Common myeloid progenitor, CD34-positive (primary cell): ENCODE measurements around the gene ARMC6.

Experiments
- CTCF ChIA-PET: fragments of 350-600 bp; sonication (Branson Sonifier 250); formaldehyde crosslinking; loops from one replicate; lab custom pipeline; 2021; ENCODE audit warnings: antibody characterized with exemption; lab: Charles Lee
- POLR2A ChIA-PET: fragments of 350-600 bp; sonication (Branson Sonifier 250); formaldehyde crosslinking; loops from one replicate; lab custom pipeline; 2021; ENCODE audit warnings: antibody characterized with exemption; lab: Charles Lee
- DNase-seq, 3 donors: peaks; one replicate each; pipeline versions ENCODE4 v3.0.0 to v3.0.0-alpha.2; 2013
- H3K27ac ChIP-seq, 2 experiments: 1 replicate in 1 of 2; 2 replicates in 1 of 2; pipeline ENCODE4 v1.7.0; 2013; ENCODE audit warnings: inconsistent platforms in 2 of 2, low read length in 2 of 2, mild to moderate bottlenecking in 2 of 2, low read depth in 1 of 2, moderate library complexity in 1 of 2; ENCODE audit not compliant: severe bottlenecking in 2 of 2, insufficient read depth in 1 of 2, poor library complexity in 1 of 2
- H3K27me3 ChIP-seq, 5 experiments: replicated peaks in 2 of 5; 1 replicate in 3 of 5; 2 replicates in 2 of 5; pipeline versions ENCODE4 v1.6.1 to v1.7.0; 2013; ENCODE audit warnings: low read length in 4 of 5, mild to moderate bottlenecking in 2 of 5, moderate library complexity in 2 of 5, inconsistent platforms in 1 of 5; ENCODE audit not compliant: insufficient read depth in 5 of 5, control insufficient read depth in 4 of 5
- H3K36me3 ChIP-seq, 4 experiments: 1 replicate in 2 of 4; 2 replicates in 2 of 4; pipeline versions ENCODE4 v1.6.1 to v1.7.0; 2013; ENCODE audit warnings: low read length in 3 of 4, control low read depth in 1 of 4, mild to moderate bottlenecking in 1 of 4; ENCODE audit not compliant: control insufficient read depth in 4 of 4, insufficient read depth in 4 of 4
- H3K4me1 ChIP-seq, 4 experiments: 1 replicate in 3 of 4; 2 replicates in 1 of 4; pipeline versions ENCODE4 v1.6.1 to v1.7.1; 2013; ENCODE audit warnings: low read length in 3 of 4, mild to moderate bottlenecking in 3 of 4, control low read depth in 1 of 4, inconsistent platforms in 1 of 4, moderate library complexity in 1 of 4; ENCODE audit not compliant: control insufficient read depth in 4 of 4, insufficient read depth in 4 of 4; ENCODE audit errors: control extremely low read depth in 1 of 4
- H3K4me3 ChIP-seq, 7 experiments: 1 replicate in 4 of 7; 2 replicates in 3 of 7; pipeline versions ENCODE4 v1.5.1 to v1.7.0; 2013; ENCODE audit warnings: mild to moderate bottlenecking in 7 of 7, low read length in 6 of 7, moderate library complexity in 6 of 7, inconsistent platforms in 2 of 7, low read depth in 2 of 7, control low read depth in 1 of 7; ENCODE audit not compliant: insufficient read depth in 4 of 7, control insufficient read depth in 1 of 7; ENCODE audit errors: extremely low read depth in 1 of 7
- H3K9me3 ChIP-seq, 5 experiments: 1 replicate in 4 of 5; 2 replicates in 1 of 5; pipeline versions ENCODE4 v1.6.1 to v1.7.1; 2013; ENCODE audit warnings: low read length in 4 of 5, mild to moderate bottlenecking in 2 of 5, inconsistent platforms in 1 of 5, low read depth in 1 of 5, moderate library complexity in 1 of 5; ENCODE audit not compliant: control insufficient read depth in 4 of 5, insufficient read depth in 2 of 5; ENCODE audit errors: control extremely low read depth in 1 of 5
- WGBS: methylation state at CpG from one replicate; pipeline ENCODE4 v1.1.5; 2013; ENCODE audit not compliant: insufficient coverage; 5-methylcytosine and 5-hydroxymethylcytosine counted together

ARMC6 gene

GRCh38 chr19:19042732-19043280 lies 9.4 kb downstream of the ARMC6 start:
- CTCF ChIA-PET, result no interaction called here
- WGBS, result 94% methylated on average over 12 of the region's 13 CpGs

GRCh38 chr19:19043481-19043880 lies 10.1 kb downstream of the ARMC6 start:
- Histone ChIP-seq H3K4me1 (no peaks in the 10 kb centered on the region), H3K9me3 (no peaks in the 10 kb centered on the region), H3K27ac (no peak overlapping the region), H3K36me3 (peaks cover 7 to 46% (median 38%) of the 10 kb centered on the region in 4 experiments), H3K27me3 (no peaks in the 10 kb centered on the region), H3K4me3 (no peak overlapping the region)
- CTCF ChIA-PET, result no interaction called here
- 100% methylated on average over 3 of the region's 6 CpGs for whole genome bisulfite sequencing
- no peak for DNase-seq
- POLR2A ChIA-PET, result no interaction called here

More at GRCh38 chr19:19042732-19043280, 9.4 kb downstream of the ARMC6 start:
- no peaks in the 10 kb centered on the region for H3K27me3 ChIP-seq
- H3K9me3 ChIP-seq, result peaks cover 0 to 2% (median 1%) of the 10 kb centered on the region in 5 experiments
- no peak overlapping the region for H3K27ac ChIP-seq
- POLR2A ChIA-PET, result no interaction called here
- H3K36me3 ChIP-seq, result peaks cover 10 to 51% (median 43%) of the 10 kb centered on the region in 4 experiments
- H3K4me3 ChIP-seq, result no peak overlapping the region
- no peak for DNase-seq
- H3K4me1 ChIP-seq, result no peaks in the 10 kb centered on the region

- no peak overlapping the region for H3K27ac ChIP-seq
- no peaks in the 10 kb centered on the region for H3K9me3 ChIP-seq
- H3K36me3 ChIP-seq, result peaks cover 7 to 46% (median 37%) of the 10 kb centered on the region in 4 experiments
- ChIA-PET POLR2A (no interaction called here), CTCF (no interaction called here)
- WGBS, result 98% methylated on average over 6 of the region's 6 CpGs
- no peak for DNase-seq
- H3K4me3 ChIP-seq, result no peak overlapping the region
- no peaks in the 10 kb centered on the region for H3K27me3 ChIP-seq
- no peaks in the 10 kb centered on the region for H3K4me1 ChIP-seq
These were observed 10.5 kb downstream of the ARMC6 start for GRCh38 chr19:19043881-19044280.

GRCh38 chr19:19049406-19049805 lies 16.0 kb downstream of the ARMC6 start:
- DNase-seq, result no peak
- ChIA-PET POLR2A (interaction anchor here (0.7 kb wide), 1 partner anchor 101 kb away, joined by 3 read pairs; no protein-coding TSS in a partner anchor), CTCF (interaction anchor here (0.6 to 1.5 kb wide), 3 partner anchors 10 to 589 kb away, joined by 3 to 6 read pairs (median 4); no protein-coding TSS in a partner anchor)
- Histone ChIP-seq H3K9me3 (no peaks in the 10 kb centered on the region), H3K4me3 (no peak overlapping the region), H3K36me3 (peaks cover 9 to 65% (median 46%) of the 10 kb centered on the region in 4 experiments), H3K27ac (no peak overlapping the region), H3K4me1 (no peaks in the 10 kb centered on the region), H3K27me3 (no peaks in the 10 kb centered on the region)
- WGBS, result 100% methylated on average over 1 of the region's 2 CpGs

- DNase-seq, result no peak
- 100% methylated on average over 2 of the region's 4 CpGs for WGBS
- ChIA-PET POLR2A (interaction anchor here (0.7 kb wide), 1 partner anchor 102 kb away, joined by 3 read pairs; no protein-coding TSS in a partner anchor), CTCF (interaction anchor here (1.1 to 1.5 kb wide), 3 partner anchors 10 to 59 kb away, joined by 3 to 6 read pairs (median 4); no protein-coding TSS in a partner anchor)
- Histone ChIP-seq H3K9me3 (no peaks in the 10 kb centered on the region), H3K36me3 (peaks cover 8 to 68% (median 46%) of the 10 kb centered on the region in 4 experiments), H3K4me1 (no peaks in the 10 kb centered on the region), H3K27me3 (no peaks in the 10 kb centered on the region), H3K4me3 (no peak overlapping the region), H3K27ac (no peak overlapping the region)
These were observed 16.7 kb downstream of the ARMC6 start for GRCh38 chr19:19050104-19050503.

- WGBS, result 93% methylated on average over 2 of the region's 2 CpGs
- ChIA-PET CTCF (interaction anchor here (0.7 to 1.6 kb wide), 7 partner anchors 9 to 124 kb away, joined by 3 to 6 read pairs (median 3); no protein-coding TSS in a partner anchor), POLR2A (no interaction called here)
- Histone ChIP-seq H3K4me3 (no peak overlapping the region), H3K4me1 (no peaks in the 10 kb centered on the region), H3K36me3 (peaks cover 9 to 73% (median 51%) of the 10 kb centered on the region in 4 experiments), H3K27me3 (no peaks in the 10 kb centered on the region), H3K9me3 (no peaks in the 10 kb centered on the region), H3K27ac (no peak overlapping the region)
- DNase-seq, result no peak
These were observed 17.3 kb downstream of the ARMC6 start for GRCh38 chr19:19050731-19051130.

GRCh38 chr19:19051478-19052213 lies 18.2 kb downstream of the ARMC6 start:
- H3K9me3 ChIP-seq, result no peaks in the 10 kb centered on the region
- no peaks in the 10 kb centered on the region for H3K4me1 ChIP-seq
- H3K36me3 ChIP-seq, result peaks cover 9 to 74% (median 52%) of the 10 kb centered on the region in 4 experiments
- H3K27ac ChIP-seq, result no peak overlapping the region
- WGBS, result 96% methylated on average over 20 of the region's 20 CpGs
- H3K4me3 ChIP-seq, result no peak overlapping the region
- no peak for DNase-seq
- POLR2A ChIA-PET, result no interaction called here
- CTCF ChIA-PET, result interaction anchor here (0.7 to 2.3 kb wide), 9 partner anchors 8 to 123 kb away, joined by 3 to 6 read pairs (median 4); partner anchors contain the start of gene SLC25A42
- no peaks in the 10 kb centered on the region for H3K27me3 ChIP-seq
